Activated gamma-delta T cell (primary cell): ENCODE data around the gene EVC.
"Not testable (repeated sequence)": the region's sequence is repeated elsewhere in the genome, so short reads cannot be mapped to it uniquely, and the experiment has no call there.

Experiments used
- DNase-seq: peaks from one replicate; lab custom pipeline; 2025; lab: John Stamatoyannopoulos, UW

EVC gene

GRCh38 chr4:5708449-5709206 lies 2.4 kb upstream of the EVC start, which contains the start of gene EVC2:
Gene EVC2 (minus strand): TSS chr4:5708559. CDS start chr4:5708513, 46 bp downstream.
- DNase-seq: no peak

- DNase-seq: no peak
Observed at GRCh38 chr4:5709207-5709575, 1.8 kb upstream of the EVC start.

- no peak for DNase-seq
Observed at GRCh38 chr4:5710065-5710960, 688 bp upstream of the EVC start.

- DNase-seq: no peak
Observed at GRCh38 chr4:5711479-5712184, 631 bp downstream of the EVC start.

- DNase-seq: no peak
Observed at GRCh38 chr4:5712517-5712916, 1.5 kb downstream of the EVC start.

GRCh38 chr4:5712931-5713330 lies 1.9 kb downstream of the EVC start:
- no peak for DNase-seq

- DNase-seq: no peak
Observed at GRCh38 chr4:5713861-5714260, 2.9 kb downstream of the EVC start.

- DNase-seq: no peak
Observed at GRCh38 chr4:5715357-5715756, 4.4 kb downstream of the EVC start.

GRCh38 chr4:5716391-5716790 lies 5.4 kb downstream of the EVC start:
- no peak for DNase-seq

- no peak for DNase-seq
Observed at GRCh38 chr4:5717449-5718158, 6.6 kb downstream of the EVC start.

GRCh38 chr4:5718411-5718810 lies 7.4 kb downstream of the EVC start:
- DNase-seq: no peak

GRCh38 chr4:5719350-5720055 lies 8.5 kb downstream of the EVC start:
- no peak for DNase-seq

- DNase-seq: no peak
Observed at GRCh38 chr4:5720157-5720850, 9.3 kb downstream of the EVC start.

- DNase-seq: no peak
Observed at GRCh38 chr4:5720980-5721379, 10.0 kb downstream of the EVC start.

GRCh38 chr4:5721923-5722322 lies 10.9 kb downstream of the EVC start:
- DNase-seq: no peak

- DNase-seq: no peak
Observed at GRCh38 chr4:5722328-5722727, 11.3 kb downstream of the EVC start.

- no peak for DNase-seq
Observed at GRCh38 chr4:5724377-5724776, 13.4 kb downstream of the EVC start.

GRCh38 chr4:5728412-5728811 lies 17.4 kb downstream of the EVC start:
- not testable (repeated sequence) for DNase-seq

GRCh38 chr4:5730436-5730835 lies 19.4 kb downstream of the EVC start:
- DNase-seq: no peak
